KOPT-K1 (cell line): Measurements from ENCODE around the gene UNK.
"Not testable (repeated sequence)": the region's sequence is repeated elsewhere in the genome, so short reads cannot be mapped to it uniquely, and the experiment has no call there.

Experiments
- H3K27ac ChIP-seq: fragments of 200-600 bp; sonication (generic); 2 replicates; pipeline ENCODE4 v1.5.1; 2016; ENCODE audit warnings: antibody characterized with exemption, mild to moderate bottlenecking, low read depth, low read length; ENCODE audit not compliant: poor library complexity, severe bottlenecking
- H3K36me3 ChIP-seq: fragments of 200-600 bp; sonication (generic); 2 replicates; pipeline ENCODE4 v1.5.1; 2017; ENCODE audit warnings: antibody characterized with exemption, mild to moderate bottlenecking, low read length, moderate library complexity; ENCODE audit not compliant: insufficient read depth
- H3K9me3 ChIP-seq: fragments of 200-600 bp; sonication (generic); 2 replicates; pipeline ENCODE4 v1.5.1; 2017; ENCODE audit warnings: antibody characterized with exemption, low read length, mild to moderate bottlenecking; ENCODE audit not compliant: insufficient read depth, poor library complexity, severe bottlenecking

Gene UNK

GRCh38 chr17:75795820-75796607 lies 11.4 kb downstream of the UNK start:
- peaks cover 96% of the 10 kb centered on the region for H3K36me3 ChIP-seq
- H3K27ac ChIP-seq, result no peak overlapping the region

GRCh38 chr17:75799402-75799801 lies 14.8 kb downstream of the UNK start:
- no peak overlapping the region for H3K27ac ChIP-seq
- no peaks in the 10 kb centered on the region for H3K9me3 ChIP-seq
- peaks cover 94% of the 10 kb centered on the region for H3K36me3 ChIP-seq

More at GRCh38 chr17:75795820-75796607, 11.4 kb downstream of the UNK start:
- no peaks in the 10 kb centered on the region for H3K9me3 ChIP-seq

- peaks cover 62% of the 10 kb centered on the region for H3K36me3 ChIP-seq
- H3K9me3 ChIP-seq, result no peaks in the 10 kb centered on the region
- no peak overlapping the region for H3K27ac ChIP-seq
Measured at GRCh38 chr17:75803883-75804282, 19.3 kb downstream of the UNK start.

- Histone ChIP-seq H3K27ac (no peak overlapping the region), H3K36me3 (peaks cover 64% of the 10 kb centered on the region), H3K9me3 (no peaks in the 10 kb centered on the region)
Measured at GRCh38 chr17:75806822-75807500, 22.4 kb downstream of the UNK start.

GRCh38 chr17:75807861-75808260 lies 23.3 kb downstream of the UNK start:
- no peak overlapping the region for H3K27ac ChIP-seq
- no peaks in the 10 kb centered on the region for H3K9me3 ChIP-seq
- peaks cover 65% of the 10 kb centered on the region for H3K36me3 ChIP-seq

- Histone ChIP-seq H3K9me3 (no peaks in the 10 kb centered on the region), H3K27ac (no peak overlapping the region)
Measured at GRCh38 chr17:75808549-75808904, 23.9 kb downstream of the UNK start.

GRCh38 chr17:75808905-75809621 lies 24.5 kb downstream of the UNK start:
- Histone ChIP-seq H3K9me3 (no peaks in the 10 kb centered on the region), H3K36me3 (peaks cover 66% of the 10 kb centered on the region), H3K27ac (no peak overlapping the region)

More at GRCh38 chr17:75808549-75808904, 23.9 kb downstream of the UNK start:
- peaks cover 66% of the 10 kb centered on the region for H3K36me3 ChIP-seq

GRCh38 chr17:75809631-75810111 lies 25.1 kb downstream of the UNK start:
- Histone ChIP-seq H3K27ac (no peak overlapping the region), H3K9me3 (no peaks in the 10 kb centered on the region), H3K36me3 (peaks cover 68% of the 10 kb centered on the region)

GRCh38 chr17:75810216-75810615 lies 25.6 kb downstream of the UNK start:
- Histone ChIP-seq H3K9me3 (no peaks in the 10 kb centered on the region), H3K36me3 (peaks cover 73% of the 10 kb centered on the region), H3K27ac (no peak overlapping the region)

GRCh38 chr17:75810756-75811155 lies 26.1 kb downstream of the UNK start:
- H3K9me3 ChIP-seq, result not testable (repeated sequence)
- peaks cover 78% of the 10 kb centered on the region for H3K36me3 ChIP-seq

GRCh38 chr17:75811174-75811573 lies 26.6 kb downstream of the UNK start:
- H3K27ac ChIP-seq, result no peak overlapping the region
- H3K9me3 ChIP-seq, result no peaks in the 10 kb centered on the region
- peaks cover 81% of the 10 kb centered on the region for H3K36me3 ChIP-seq

More at GRCh38 chr17:75810756-75811155, 26.1 kb downstream of the UNK start:
- H3K27ac ChIP-seq, result not testable (repeated sequence)

- Histone ChIP-seq H3K9me3 (no peaks in the 10 kb centered on the region), H3K36me3 (peaks cover 93% of the 10 kb centered on the region), H3K27ac (no peak overlapping the region)
Measured at GRCh38 chr17:75812096-75813013, 27.7 kb downstream of the UNK start.

GRCh38 chr17:75813081-75814020 lies 28.7 kb downstream of the UNK start:
- Histone ChIP-seq H3K27ac (no peak overlapping the region), H3K9me3 (no peaks in the 10 kb centered on the region), H3K36me3 (peaks cover 96% of the 10 kb centered on the region)
